ENCODE data around the gene DAP3.

- no peak for TF ChIP-seq EZH2 (IDR thresholded peaks at IDR 0.05; ENCODE audit: insufficient read depth, poor library complexity, severe bottlenecking)
- TF ChIP-seq EZH2phosphoT487 (IDR thresholded peaks at IDR 0.05; ENCODE audit: insufficient read depth, low read depth): no peak
Measured at GRCh38 chr1:155773221-155773620, 84.3 kb downstream of the DAP3 start.

Data from GM23248 (cell line).